DMS79 treated with DMSO at 0.1 percent for 48 hours (cell line): ENCODE measurements around the gene TMEM151A.
"Not testable (repeated sequence)": the region's sequence is repeated elsewhere in the genome, so short reads cannot be mapped to it uniquely, and the experiment has no call there.

Experiments used
- DNase-seq: peaks from one replicate; lab custom pipeline; 2025; lab: John Stamatoyannopoulos, UW

TMEM151A gene

GRCh38 chr11:66291706-66292542 lies at the start of gene TMEM151A:
TSS of gene TMEM151A (plus strand) at chr11:66291894. CDS start at chr11:66292014, 120 bp downstream.
- DNase-seq = no peak

- no peak for DNase-seq
Observed at GRCh38 chr11:66242095-66242765, 49.5 kb upstream of the TMEM151A start.

GRCh38 chr11:66243782-66244535 lies 47.7 kb upstream of the TMEM151A start:
- DNase-seq = no peak

DNA sequence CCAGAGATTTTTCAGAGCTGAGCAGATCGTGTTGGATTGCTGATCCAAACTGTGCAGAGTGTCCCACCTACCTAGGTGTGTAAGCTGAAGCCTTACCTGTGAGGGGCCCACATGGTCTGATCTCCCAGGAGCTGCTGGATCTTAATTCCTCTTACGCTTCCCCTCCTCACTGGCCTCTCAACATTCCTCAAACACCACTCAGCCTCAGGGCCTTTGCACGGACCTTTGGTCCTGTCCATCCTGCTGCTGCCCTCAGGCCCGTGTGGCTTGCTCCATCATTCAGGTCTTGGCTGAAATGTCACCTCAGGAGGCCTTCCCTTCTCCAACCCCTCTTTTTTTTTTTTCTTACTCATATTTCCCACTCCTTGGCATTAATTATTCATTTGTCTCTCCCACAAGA lies 44.4 kb upstream of the TMEM151A start:
- DNase-seq = no peak

- no peak for DNase-seq
Observed at GRCh38 chr11:66247801-66248200, 43.9 kb upstream of the TMEM151A start.

GRCh38 chr11:66248903-66249302 lies 42.8 kb upstream of the TMEM151A start:
- no peak for DNase-seq

DNA sequence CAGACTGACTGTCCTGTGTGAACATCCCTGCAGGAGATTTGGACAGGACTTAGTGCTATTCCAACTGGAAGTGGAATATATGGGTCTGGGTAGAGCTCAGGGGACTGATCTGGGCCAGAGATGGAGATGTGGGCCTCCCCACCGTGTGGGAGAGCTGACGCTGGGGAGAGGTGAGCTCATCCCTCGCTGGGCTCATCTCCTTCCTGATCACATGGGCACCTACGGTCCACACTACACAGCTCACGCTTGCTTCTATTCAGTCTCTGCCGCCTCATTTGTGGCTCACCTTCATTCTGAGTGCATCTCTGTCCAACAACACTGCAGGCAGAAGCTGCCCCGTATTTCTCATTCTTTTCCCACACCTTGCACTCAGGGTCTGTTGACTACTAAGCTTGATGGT lies 39.9 kb upstream of the TMEM151A start:
- no peak for DNase-seq

DNA sequence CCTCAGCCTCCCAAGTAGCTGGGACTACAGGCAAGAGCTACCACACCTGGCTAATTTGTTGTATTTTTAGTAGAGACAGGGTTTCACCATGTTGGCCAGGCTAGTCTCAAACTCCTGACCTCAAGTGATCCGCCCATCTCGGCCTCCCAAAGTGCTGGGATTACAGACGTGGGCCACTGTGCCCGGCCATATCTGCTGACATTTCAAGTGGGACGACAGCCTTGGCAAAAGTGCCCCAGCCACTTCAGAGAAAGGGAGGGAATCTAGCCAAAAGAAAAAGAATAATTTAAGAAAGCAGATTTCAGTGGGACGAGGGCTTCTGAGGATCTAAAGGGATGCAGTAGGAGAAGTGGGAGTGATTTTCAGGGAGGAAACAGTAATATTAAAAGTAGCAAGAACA lies 38.6 kb upstream of the TMEM151A start:
- not testable (repeated sequence) for DNase-seq

DNA sequence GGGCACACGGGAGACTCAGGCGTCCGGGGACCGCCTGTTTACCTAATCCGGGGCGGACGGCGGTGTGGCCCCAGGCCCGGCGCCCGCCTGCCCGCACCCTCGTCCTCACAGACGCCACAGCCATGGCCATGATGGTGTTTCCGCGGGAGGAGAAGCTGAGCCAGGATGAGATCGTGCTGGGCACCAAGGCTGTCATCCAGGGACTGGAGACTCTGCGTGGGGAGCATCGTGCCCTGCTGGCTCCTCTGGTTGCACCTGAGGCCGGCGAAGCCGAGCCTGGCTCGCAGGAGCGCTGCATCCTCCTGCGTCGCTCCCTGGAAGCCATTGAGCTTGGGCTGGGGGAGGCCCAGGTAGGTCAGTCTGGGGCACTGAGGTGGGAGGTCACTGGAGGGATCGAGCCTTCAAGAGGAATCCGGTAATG lies 33.2 kb upstream of the TMEM151A start:
- no peak for DNase-seq

DNA sequence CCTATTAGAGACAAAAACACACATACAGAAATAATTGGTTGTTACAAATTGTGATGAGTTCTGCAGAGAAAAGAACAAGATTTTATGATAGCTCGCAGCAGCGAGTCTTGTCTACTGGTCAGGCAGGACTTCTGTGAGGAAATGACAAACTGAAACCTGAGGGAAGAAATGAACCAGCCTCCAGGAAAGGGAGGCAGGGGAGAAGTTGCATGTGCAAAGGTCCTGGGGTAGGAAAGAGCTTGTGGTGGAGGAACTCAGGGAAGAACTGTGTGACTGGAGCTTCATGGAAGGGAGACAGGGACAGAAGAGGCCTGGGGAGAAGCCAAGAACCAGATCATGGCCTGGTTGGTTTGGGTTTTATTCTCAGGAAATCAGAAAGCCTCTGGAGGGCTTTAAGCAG lies 32.5 kb upstream of the TMEM151A start:
- no peak for DNase-seq

GRCh38 chr11:66259956-66260355 lies 31.7 kb upstream of the TMEM151A start:
- no peak for DNase-seq

GRCh38 chr11:66261578-66261977 lies 30.1 kb upstream of the TMEM151A start:
- no peak for DNase-seq

DNA sequence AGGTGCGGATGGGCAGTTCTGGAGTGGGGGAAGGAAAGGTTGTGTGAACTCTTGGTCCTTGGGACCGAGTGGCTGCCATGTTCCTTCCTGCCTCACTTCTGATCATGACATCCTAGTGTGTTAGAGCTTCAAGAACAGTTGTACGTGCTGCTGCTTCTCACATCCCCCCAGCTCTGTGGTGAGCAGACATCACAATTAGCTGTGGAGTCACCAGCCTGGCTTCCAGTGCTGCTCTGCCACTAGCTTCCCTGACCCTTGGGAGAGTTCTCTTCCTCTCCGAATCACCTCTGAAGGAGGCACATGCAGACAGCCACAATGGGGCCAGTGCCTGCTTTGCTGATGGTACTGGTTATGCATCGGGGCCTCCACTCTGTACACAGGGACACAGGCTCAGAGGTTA lies 29.5 kb upstream of the TMEM151A start:
- no peak for DNase-seq

DNA sequence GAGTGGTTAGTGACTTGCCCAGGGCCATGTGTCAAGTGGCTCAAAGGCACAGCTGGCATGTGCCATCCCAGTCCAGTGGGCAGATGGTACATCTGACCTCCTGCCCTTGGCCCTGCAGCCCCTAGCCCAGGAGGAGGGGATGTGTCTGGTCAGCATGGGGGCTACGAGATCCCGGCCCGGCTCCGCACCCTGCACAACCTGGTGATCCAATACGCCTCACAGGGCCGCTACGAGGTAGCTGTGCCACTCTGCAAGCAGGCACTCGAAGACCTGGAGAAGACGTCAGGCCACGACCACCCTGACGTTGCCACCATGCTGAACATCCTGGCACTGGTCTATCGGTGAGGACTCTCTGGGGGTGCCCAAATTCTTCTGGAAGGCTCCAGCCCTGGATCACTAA lies 29.0 kb upstream of the TMEM151A start:
- no peak for DNase-seq

DNA sequence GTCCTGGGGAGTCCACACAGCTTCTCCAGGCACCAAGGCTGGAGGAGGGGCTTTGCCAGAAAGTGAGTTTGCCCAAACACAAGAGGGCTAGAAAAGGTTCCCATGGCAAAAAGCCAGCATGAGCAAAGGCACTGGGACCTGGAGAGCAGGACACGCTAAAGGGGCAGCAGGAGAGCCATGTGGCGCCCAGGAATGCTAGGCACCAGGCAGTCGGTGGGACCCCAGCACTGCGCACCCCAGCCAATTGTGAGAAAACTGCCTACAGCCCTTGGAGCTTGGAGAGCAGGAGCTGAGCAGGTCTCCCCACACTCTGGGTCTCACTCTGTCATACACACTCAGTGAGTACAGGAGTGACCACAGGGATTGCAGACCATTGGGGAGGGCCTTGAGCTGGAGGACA lies 28.5 kb upstream of the TMEM151A start:
- no peak for DNase-seq

GRCh38 chr11:66263785-66264184 lies 27.9 kb upstream of the TMEM151A start:
- DNase-seq = no peak

- DNase-seq = no peak
Observed at GRCh38 chr11:66264383-66264782, 27.3 kb upstream of the TMEM151A start.

DNA sequence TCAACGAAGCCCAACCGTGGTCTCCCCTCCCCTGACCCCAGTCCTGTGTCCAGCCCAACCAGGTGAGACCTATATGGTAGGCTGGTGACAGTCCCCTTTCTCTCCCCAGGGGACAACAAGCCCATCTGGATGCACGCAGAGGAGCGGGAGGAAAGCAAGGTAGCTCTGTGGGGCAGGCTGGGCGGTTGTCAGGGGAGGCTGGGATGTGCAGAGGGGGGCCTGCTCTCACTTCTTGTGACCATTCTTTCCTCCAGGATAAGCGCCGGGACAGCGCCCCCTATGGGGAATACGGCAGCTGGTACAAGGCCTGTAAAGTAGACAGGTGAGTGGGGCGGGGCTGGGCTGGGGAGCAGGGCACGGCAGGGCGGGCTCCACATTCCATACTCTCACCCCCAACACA lies 26.8 kb upstream of the TMEM151A start:
- DNase-seq = no peak

DNA sequence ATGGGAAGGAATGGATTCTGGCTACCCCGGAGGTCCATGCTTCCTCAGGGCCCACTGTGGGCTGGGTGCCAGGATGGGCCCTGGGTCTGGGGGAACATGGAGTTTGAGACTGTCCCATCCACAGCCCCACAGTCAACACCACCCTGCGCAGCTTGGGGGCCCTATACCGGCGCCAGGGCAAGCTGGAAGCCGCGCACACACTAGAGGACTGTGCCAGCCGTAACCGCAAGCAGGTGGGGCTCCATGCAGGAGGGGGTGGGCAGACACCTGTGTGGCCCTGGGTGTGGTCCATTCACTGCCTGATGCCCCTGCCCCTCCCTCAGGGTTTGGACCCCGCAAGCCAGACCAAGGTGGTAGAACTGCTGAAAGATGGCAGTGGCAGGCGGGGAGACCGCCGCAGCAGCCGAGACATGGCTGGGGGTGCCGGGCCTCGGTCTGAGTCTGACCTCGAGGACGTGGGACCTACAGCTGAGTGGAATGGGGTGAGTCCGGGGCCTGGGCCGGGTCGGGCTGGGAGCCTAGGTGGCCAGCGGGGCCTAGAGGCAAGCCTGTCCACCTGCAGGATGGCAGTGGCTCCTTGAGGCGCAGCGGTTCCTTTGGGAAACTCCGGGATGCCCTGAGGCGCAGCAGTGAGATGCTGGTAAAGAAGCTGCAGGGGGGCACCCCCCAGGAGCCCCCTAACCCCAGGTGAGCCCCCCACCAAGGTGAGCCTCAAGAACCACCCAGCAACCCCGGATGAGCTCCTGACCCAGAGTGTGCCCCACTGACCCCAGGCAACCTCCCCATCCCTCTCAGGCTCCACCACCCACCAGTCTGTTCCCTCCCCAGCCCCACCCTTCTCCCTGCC lies 25.9 kb upstream of the TMEM151A start:
- DNase-seq = no peak

- DNase-seq = no peak
Observed at GRCh38 chr11:66266378-66267038, 25.2 kb upstream of the TMEM151A start.

GRCh38 chr11:66267039-66267378 lies 24.7 kb upstream of the TMEM151A start:
- DNase-seq = no peak
